Kidney (tissue), 14 donors: ENCODE results near the gene APBA1. TPM values are rescaled to one million over a fixed set of nuclear protein-coding genes. Genes with fewer than 3 reads are reported as not detected.
A peak's percentile ranks its signal among the peaks of the same experiment; 100 is the strongest.

Experiments used
- DNase-seq, 5 donors: peaks; one replicate each; pipeline ENCODE4 v3.0.0-alpha.2; 2013 to 2020
- FAIRE-seq: peaks from 2 replicates; lab custom pipeline; 2012; peaks lifted over from hg19 to GRCh38; lab: Jason Lieb, UNC
- H3K27ac ChIP-seq, 2 donors: one replicate each; pipeline ENCODE4 v1.7.0; 2013; ENCODE audit warnings: low read depth in 2 of 2, low read length in 2 of 2, inconsistent platforms in 1 of 2
- H3K27me3 ChIP-seq: one replicate; pipeline ENCODE4 v1.7.1; 2013; ENCODE audit warnings: low read length, inconsistent platforms; ENCODE audit not compliant: control insufficient read depth, insufficient read depth
- H3K36me3 ChIP-seq, 3 donors: one replicate each; pipeline versions ENCODE4 v1.7.0 to v1.7.1; 2013; ENCODE audit warnings: low read length in 3 of 3, control low read depth in 1 of 3, inconsistent platforms in 1 of 3; ENCODE audit not compliant: insufficient read depth in 3 of 3, control insufficient read depth in 2 of 3
- H3K4me1 ChIP-seq, 3 donors: one replicate each; pipeline versions ENCODE4 v1.7.0 to v1.7.1; 2013; ENCODE audit warnings: low read length in 3 of 3, inconsistent platforms in 1 of 3, low read depth in 1 of 3; ENCODE audit not compliant: control insufficient read depth in 2 of 3, insufficient read depth in 2 of 3
- H3K4me3 ChIP-seq, 3 donors: one replicate each; pipeline versions ENCODE4 v1.7.0 to v1.8.1; 2013; ENCODE audit warnings: low read length in 3 of 3, control low read depth in 1 of 3, inconsistent platforms in 1 of 3
- H3K9ac ChIP-seq, 3 donors: one replicate each; pipeline versions ENCODE4 v1.7.0 to v1.7.1; 2013; ENCODE audit warnings: low read length in 3 of 3, control low read depth in 1 of 3, inconsistent platforms in 1 of 3
- H3K9me3 ChIP-seq, 3 donors: one replicate each; pipeline versions ENCODE4 v1.7.0 to v1.7.1; 2013; ENCODE audit warnings: low read length in 3 of 3, control low read depth in 1 of 3, inconsistent platforms in 1 of 3; ENCODE audit not compliant: control insufficient read depth in 2 of 3, insufficient read depth in 1 of 3
- intact Hi-C: fragments of 100-400 bp; cut with DNase I; formaldehyde crosslinking; loops from one replicate; pipeline ENCODE4 v1.11.1; 2022
- polyA plus RNA-seq: library from polyadenylated mRNA; stranded (reverse); fragments of 350-450 nt; fragmentation: Illumina TruSeq; extraction: RNeasy Lipid Tissue Mini Kit (QIAGEN cat#74804); gene quantifications from one replicate; pipeline ENCODE4 v1.2.3, GENCODE V29; 2014; ENCODE audit warnings: low read depth, low replicate concordance; ENCODE audit not compliant: insufficient read depth
- total RNA-seq: library from RNA; stranded (reverse); fragmentation: NEBNext Ultra II Directional; extraction: Animal tissue kit (Norgen Biotek cat#: 25700); gene quantifications from one replicate; pipeline ENCODE4 v1.2.1, GENCODE V29; 2021
- TF ChIP-seq, protein P1 (sequence below): IDR thresholded peaks from 3 replicates; pipeline ENCODE4 v1.5.1; 2012; ENCODE audit warnings: mild to moderate bottlenecking, moderate library complexity, borderline replicate concordance; ENCODE audit not compliant: insufficient read depth; ENCODE audit errors: extremely low read depth
- donor health status: control.
- donor health status: control.
- donor health status: control.
- donor health status: control.
- donor health status: control.
- donor health status: DM: yes; HTN: yes; CAD: no.
- donor health status: Normal renal cell carcinoma (clear cell type).

The APBA1 gene
- total and polyA plus RNA-seq, 2 donors from 2014 or later = 1.3 to 5.1 TPM

- intact Hi-C loops = no loop called here
- H3K27me3 ChIP-seq = no peaks in the 10 kb centered on the region
- no peaks in the 10 kb centered on the region for H3K4me1 ChIP-seq
- no peaks in the 10 kb centered on the region for H3K9me3 ChIP-seq
- FAIRE-seq = peak; percentile 85
- TF ChIP-seq, protein P1, sequence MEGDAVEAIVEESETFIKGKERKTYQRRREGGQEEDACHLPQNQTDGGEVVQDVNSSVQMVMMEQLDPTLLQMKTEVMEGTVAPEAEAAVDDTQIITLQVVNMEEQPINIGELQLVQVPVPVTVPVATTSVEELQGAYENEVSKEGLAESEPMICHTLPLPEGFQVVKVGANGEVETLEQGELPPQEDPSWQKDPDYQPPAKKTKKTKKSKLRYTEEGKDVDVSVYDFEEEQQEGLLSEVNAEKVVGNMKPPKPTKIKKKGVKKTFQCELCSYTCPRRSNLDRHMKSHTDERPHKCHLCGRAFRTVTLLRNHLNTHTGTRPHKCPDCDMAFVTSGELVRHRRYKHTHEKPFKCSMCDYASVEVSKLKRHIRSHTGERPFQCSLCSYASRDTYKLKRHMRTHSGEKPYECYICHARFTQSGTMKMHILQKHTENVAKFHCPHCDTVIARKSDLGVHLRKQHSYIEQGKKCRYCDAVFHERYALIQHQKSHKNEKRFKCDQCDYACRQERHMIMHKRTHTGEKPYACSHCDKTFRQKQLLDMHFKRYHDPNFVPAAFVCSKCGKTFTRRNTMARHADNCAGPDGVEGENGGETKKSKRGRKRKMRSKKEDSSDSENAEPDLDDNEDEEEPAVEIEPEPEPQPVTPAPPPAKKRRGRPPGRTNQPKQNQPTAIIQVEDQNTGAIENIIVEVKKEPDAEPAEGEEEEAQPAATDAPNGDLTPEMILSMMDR = peak; percentile 85
- peak in 3 of 5 donors; percentile 22 to 71 (median 69) for DNase-seq
- H3K4me3 ChIP-seq = no peak overlapping the region
- no peaks in the 10 kb centered on the region for H3K36me3 ChIP-seq
- H3K27ac ChIP-seq = no peak overlapping the region
- H3K9ac ChIP-seq = no peak overlapping the region
Observed at GRCh38 chr9:69549310-69550202, 122.6 kb downstream of the APBA1 start.

GRCh38 chr9:69548681-69549080, 123.5 kb downstream of the APBA1 start:
- FAIRE-seq (no peak), DNase-seq (no peak)
- H3K9ac ChIP-seq = no peak overlapping the region
- no peak overlapping the region for H3K27ac ChIP-seq
- no peaks in the 10 kb centered on the region for H3K4me1 ChIP-seq
- intact Hi-C loops = no loop called here
- no peaks in the 10 kb centered on the region for H3K36me3 ChIP-seq
- H3K27me3 ChIP-seq = no peaks in the 10 kb centered on the region
- H3K4me3 ChIP-seq = no peak overlapping the region
- TF ChIP-seq, protein P1 = no peak
- H3K9me3 ChIP-seq = no peaks in the 10 kb centered on the region

GRCh38 chr9:69546265-69546664, 125.9 kb downstream of the APBA1 start:
- Histone ChIP-seq H3K27me3 (no peaks in the 10 kb centered on the region), H3K9ac (no peak overlapping the region), H3K4me1 (no peaks in the 10 kb centered on the region), H3K36me3 (no peaks in the 10 kb centered on the region), H3K4me3 (no peak overlapping the region), H3K9me3 (no peaks in the 10 kb centered on the region), H3K27ac (no peak overlapping the region)
- FAIRE-seq (no peak), DNase-seq (peak in 4 of 5 donors; percentile 37 to 50 (median 42))
- intact Hi-C loops = no loop called here
- TF ChIP-seq, protein P1 = peak; percentile 37
